GM20431 (cell line): Measurements from ENCODE around the gene ARHGEF6.

ENCODE experiments used
- in situ Hi-C: fragments of 300-500 bp; cut with MseI, MboI; formaldehyde crosslinking; loops from one replicate; pipeline ENCODE4 v1.15.0; 2020; ENCODE audit warnings: low sequenced_read_pairs; ENCODE audit not compliant: unreplicated experiment

Gene ARHGEF6

DNA sequence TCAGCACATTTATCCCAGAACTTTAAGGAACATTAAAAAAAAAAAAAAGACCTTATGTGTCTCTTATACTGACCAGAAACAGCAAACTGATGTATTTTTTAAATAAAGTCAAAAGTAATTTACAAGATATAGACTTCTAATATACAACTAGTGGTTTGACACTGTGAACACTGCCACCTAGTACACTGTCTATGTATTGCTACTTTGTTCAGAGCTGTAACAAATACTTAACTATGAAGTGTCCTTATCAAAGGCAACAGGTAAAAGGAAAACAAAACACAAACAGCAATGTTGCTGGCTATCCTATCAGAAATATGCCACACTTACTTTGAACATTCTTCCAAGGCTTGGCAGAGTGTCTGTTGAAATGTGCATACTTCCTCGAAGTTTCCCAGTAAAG, 72.4 kb downstream of the ARHGEF6 start:
- in situ Hi-C loops, result no loop called here

- in situ Hi-C loops, result no loop called here
These were observed 83.6 kb downstream of the ARHGEF6 start for GRCh38 chrX:136697156-136697555.

DNA sequence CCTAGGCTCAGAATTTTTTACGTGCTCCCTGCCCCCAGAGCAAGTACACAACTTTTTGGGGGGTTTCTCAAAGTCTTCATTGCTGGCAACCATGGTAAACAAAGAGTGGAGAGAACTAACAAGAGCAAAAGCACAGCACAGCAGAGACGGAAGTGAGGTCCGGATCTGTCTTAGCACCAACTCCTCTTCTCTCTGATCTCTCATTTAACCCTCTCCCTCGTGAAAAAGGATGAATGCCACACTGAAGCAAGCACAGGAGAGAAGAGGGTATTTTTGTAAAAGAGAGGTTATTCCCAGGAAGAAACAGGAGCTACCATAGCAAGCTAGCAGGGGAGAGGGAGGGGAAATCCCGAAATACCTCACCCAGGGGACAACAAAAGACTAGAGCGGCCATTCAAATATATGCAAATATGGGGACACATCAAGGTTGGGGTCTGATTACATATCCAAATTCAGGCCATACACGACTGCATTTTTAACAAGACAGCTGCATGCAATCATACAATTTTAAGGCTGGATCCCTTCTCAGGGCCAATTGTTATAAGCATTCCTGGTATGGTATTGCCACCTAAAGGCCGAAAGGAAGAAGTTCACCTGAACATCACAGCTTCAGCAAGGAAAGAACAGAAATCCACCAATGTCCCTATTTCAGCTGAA, 86.2 kb downstream of the ARHGEF6 start:
- in situ Hi-C loops, result no loop called here

GRCh38 chrX:136692271-136692670, 88.5 kb downstream of the ARHGEF6 start:
- in situ Hi-C loops, result no loop called here

GRCh38 chrX:136691028-136691809, 89.5 kb downstream of the ARHGEF6 start:
- in situ Hi-C loops, result no loop called here

DNA sequence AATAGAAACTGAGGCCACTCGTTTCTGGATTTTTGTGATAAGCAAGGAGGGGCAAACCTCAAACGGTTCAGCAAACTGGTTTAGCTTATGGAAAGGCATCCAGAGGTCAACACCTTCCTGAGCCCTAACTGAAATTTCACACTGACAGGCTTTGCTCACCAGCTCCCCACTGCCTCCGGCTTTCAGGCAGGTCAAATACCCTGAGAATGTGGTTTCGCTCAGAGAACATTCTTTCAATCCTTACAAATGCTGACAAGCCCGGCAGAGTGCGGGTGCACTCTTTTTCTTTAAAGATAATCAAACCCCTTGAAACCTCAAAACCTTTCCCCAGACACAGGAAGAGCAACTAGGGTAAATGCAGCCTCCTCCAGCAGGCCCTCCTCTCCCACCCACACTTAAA, 91.3 kb downstream of the ARHGEF6 start:
- in situ Hi-C loops, result no loop called here

DNA sequence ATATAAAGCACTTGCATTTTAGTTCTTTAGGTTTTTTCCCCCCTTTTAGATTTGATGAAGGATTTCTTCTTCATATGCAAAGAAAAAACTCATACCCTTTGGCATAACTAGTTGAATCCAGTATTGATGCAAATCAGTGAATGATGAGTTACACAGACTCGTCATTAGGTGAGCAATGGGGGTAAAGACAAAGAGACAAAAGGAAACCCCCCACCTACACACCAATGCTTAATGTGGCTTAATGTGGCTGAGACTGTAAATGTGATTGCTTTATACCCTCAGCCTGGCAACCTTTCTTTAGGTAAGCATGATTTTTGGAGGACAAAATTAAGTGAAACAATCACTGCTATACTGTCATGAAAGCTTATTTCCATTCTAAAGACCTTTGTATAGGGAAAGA, 93.3 kb downstream of the ARHGEF6 start:
- in situ Hi-C loops, result no loop called here

GRCh38 chrX:136684120-136684519, 96.6 kb downstream of the ARHGEF6 start:
- in situ Hi-C loops, result no loop called here

GRCh38 chrX:136679531-136679930, 101.2 kb downstream of the ARHGEF6 start:
- in situ Hi-C loops, result no loop called here

DNA sequence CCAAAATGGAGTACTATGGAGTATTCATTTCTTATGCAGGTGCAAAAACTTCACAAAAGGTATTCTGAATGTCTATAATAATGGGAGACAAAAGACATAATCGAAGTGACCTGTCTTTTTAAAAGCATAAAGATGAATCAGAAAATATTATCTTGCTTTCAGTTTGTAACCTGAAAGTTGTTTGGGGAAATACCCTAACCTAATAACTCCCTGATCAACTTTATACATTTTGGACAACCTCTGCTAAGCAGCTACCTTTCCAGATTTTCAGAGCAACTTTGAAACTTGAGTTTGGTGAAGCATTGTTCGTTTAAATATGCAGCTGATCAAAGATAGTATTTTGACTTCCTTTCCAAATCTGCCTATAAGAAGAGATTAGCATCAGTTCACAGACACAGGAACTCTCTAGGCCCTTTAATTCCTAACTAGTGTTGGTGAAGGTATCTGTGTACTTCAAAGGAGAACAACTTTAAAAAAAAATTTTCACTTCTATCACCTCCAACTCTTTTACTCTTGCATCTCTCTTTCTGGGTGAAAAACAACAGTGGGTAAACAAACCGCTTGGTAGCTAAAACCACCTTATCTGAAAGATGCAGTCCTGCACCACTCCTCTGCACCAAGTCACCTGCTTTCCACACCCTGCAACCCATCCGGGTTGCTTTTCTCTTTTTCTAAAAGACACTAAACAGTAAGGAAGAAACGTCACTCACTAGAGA, 106.3 kb downstream of the ARHGEF6 start:
- in situ Hi-C loops, result no loop called here

DNA sequence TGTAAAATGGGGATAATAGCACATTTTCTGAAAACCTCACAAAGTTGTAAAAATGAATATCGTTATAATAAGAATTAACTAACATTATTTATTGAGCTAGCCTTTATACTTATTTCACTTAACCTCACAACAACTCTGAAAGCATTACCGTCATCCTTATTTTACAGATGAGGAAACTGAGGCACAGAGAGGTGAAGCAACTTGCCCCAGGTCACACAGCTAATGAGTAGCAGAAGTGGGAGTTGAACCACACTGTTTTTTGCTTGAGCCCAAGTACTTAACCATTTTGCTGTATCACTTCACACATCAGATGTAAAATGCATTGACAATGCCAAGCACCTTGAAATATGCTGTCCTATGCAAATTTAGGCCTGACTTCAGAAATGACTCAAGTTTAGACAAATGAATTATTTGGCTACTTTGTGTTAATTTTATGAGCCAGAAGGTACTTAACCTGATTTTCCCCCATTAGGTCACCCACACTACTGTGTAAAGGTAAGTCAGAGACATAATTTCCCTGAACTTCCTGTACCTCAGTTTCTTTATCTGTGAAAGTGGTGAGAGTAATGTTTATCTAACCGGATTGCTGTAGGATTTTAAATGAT, 109.6 kb downstream of the ARHGEF6 start:
- in situ Hi-C loops, result no loop called here

GRCh38 chrX:136667446-136668168, 113.1 kb downstream of the ARHGEF6 start:
- in situ Hi-C loops, result no loop called here

- in situ Hi-C loops, result no loop called here
These were observed 114.6 kb downstream of the ARHGEF6 start for GRCh38 chrX:136666088-136666487.

DNA sequence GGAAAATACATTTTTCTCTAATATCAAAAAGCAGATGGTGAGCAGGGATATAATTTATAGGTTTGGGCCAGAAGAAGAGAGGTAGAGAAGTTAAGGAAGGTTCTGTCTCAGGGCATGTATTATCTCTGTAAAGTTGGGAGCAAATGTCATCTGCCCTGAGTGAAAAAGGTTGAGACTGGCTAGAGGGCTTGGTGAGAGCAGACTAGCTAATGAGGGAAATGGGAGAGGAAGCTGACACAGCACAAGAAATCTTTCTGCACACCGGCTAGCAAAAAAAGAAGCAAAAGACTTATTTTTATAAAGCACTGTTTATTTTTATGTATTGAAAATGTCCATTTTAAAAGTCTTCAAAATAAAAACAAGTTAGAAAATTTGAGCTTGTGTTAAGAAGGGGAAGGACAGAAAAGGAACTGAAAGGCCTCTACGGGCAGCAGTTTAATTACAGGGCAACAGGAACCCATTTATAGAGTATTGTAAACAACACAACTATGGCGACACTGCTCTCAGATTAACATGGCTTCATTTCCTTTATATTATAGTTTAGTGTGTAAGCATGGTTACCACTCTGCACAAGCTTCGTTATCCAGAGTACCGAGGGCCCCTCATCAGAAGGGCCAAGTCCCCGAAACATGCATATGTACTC, 115.4 kb downstream of the ARHGEF6 start:
- in situ Hi-C loops, result no loop called here

GRCh38 chrX:136662976-136663375, 117.8 kb downstream of the ARHGEF6 start:
- in situ Hi-C loops, result no loop called here

GRCh38 chrX:136662104-136662503, 118.6 kb downstream of the ARHGEF6 start:
- in situ Hi-C loops, result no loop called here

DNA sequence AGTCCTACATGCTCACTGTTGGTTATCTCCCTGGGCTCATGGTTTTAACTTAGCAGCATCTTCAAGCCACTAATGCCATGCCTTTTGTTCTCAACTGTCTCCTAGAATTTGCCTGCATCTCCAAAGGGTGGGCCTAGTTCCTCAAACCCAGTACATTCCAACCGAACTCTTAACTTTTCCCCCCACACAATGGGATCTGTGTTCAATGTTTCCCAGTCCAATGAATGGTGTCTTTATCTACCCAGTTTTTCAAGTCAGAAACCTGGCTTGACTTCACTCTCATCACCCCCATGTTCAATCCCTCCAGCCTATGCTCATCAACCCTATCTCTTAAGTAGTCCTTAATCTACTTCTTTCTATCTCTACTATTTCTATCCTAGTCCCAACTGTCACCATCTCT, 119.8 kb downstream of the ARHGEF6 start:
- in situ Hi-C loops, result no loop called here

- in situ Hi-C loops, result no loop called here
These were observed 121.6 kb downstream of the ARHGEF6 start for GRCh38 chrX:136659174-136659573.

DNA sequence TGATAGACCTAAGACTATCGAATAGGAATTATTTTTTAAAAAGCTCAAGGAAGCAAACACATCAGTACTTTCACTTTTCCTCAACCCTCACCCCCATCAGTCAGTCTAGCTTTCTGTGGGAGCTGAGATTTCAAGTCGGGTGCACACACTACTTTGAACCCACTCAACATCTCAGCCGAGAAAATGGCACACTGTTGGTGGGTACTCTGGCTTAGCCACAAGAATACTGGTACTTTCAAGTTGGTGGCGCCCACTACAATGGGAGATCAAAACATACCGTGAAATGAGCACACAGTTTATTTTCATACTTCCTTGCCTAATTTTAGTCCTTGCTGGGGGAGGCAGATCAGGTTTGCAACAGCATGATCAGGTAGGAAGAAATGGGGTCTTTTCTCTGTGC, 122.6 kb downstream of the ARHGEF6 start:
- in situ Hi-C loops, result no loop called here
